T1000 (cell line): ENCODE data around the gene CSK.

Experiments used
- DNase-seq: peaks from one replicate; lab custom pipeline; 2025; ENCODE audit warnings: mixed read lengths; lab: John Stamatoyannopoulos, UW

The CSK gene

DNA sequence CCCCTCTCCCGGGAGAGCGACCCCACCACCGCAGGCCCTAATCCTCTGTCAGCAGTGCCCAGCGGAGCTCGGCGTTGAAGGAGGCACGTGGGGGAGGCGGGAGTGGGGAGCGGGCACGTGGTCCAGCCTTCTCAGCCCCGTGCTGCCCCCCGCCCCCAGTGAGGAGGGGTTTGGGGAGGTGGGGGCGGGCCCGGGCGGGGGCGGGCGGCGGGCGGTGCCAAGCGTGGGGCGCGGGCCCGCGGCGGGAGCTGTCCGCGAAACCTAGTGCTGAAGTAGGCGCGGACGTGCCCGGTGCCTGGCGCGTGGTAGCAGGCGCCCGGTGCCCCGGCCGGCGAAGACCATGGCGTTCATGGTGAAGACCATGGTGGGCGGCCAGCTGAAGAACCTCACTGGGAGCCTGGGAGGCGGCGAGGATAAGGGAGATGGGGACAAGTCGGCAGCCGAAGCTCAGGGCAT is 44.5 kb downstream of the CSK start, which contains the start of gene CPLX3:
CPLX3 (plus strand) TSS at position 264 of the 456 bp plus-strand sequence; CDS start at position 341, 77 bp downstream.
- DNase-seq: no peak

DNA sequence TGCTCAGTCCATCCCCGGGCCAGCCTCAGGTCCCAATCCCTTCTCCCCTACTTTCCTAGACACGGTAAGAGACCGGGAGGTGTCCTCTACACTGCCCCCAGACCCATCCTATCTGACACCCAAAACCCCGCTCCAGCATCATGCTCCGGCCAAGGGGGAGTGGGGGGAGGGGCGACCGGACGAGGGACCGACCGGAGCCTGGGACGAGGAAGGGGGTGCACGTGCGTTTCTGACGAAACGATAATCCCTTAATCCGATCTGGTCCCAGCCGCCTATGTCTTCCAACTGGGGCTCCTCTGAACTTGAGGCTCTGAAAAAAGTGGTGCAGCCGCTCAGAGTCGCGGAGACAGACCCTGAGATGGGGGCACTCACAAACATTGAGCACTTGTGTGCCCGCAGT is 45.0 kb downstream of the CSK start:
- no peak for DNase-seq

DNA sequence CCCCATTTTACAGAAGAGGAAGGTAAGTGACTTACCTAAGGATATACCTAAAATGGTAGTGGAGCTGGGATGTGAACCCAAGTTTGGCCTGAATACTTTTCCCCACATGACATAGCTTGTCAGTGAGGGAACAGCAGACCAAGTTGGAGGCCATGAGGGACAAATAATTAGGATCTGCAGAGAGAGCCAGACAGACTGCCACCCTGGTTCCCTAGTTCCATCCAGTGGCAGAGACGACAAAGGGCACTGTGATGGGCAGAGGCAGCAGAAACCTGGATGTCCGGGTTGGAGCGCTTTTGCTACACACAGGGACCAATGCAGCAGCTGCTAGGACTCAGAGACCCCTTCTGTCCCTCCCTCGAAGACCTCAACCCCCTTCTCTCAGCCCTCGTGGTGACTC is 45.7 kb downstream of the CSK start:
- DNase-seq: no peak

- DNase-seq: no peak
Measured at GRCh38 chr15:74828835-74829234, 47.0 kb downstream of the CSK start.

GRCh38 chr15:74829486-74829885 is 47.6 kb downstream of the CSK start:
- no peak for DNase-seq

GRCh38 chr15:74829991-74830390 is 48.1 kb downstream of the CSK start:
- no peak for DNase-seq

DNA sequence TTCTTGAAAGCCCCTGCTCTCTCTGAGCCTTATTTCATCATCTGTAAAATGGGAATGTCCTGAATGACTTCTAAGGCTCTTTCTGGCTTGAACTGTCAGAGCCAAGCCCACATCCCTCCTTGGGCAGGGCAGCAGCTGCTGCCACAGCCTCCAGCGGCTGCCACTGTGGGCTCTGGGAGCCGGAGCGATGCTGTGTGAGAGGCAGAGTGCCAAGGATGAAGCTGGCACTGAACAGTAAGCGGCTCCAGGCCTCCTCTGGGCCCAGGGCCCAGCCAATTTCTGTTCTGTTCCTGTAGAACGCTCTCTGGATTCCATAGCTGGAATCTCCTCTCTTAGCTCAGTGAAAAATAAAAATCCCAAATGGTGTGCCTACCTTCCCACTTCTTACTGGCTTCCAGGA is 49.0 kb downstream of the CSK start:
- DNase-seq: no peak

- no peak for DNase-seq
Measured at GRCh38 chr15:74831813-74832495, 50.1 kb downstream of the CSK start.

DNA sequence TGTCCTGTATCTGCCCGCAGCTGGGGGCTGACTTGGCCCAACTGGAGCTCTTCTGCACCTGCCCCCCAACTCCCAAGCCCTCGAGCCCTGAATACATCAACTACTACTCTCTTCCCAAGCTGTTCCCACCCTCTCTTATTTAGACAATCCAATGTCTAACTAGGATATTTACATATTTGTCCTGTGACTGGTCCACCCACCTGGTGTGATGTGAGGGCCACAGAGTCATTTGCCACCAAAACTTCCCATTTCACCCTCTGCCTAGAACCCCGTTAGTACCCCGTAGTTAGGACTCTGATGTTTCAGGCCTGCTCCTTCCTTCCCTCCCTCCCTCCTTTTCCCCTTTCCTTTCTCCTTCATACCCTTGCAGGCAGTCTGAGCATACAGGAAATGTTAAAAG is 50.9 kb downstream of the CSK start:
- no peak for DNase-seq

GRCh38 chr15:74833376-74834107 is 51.7 kb downstream of the CSK start:
- no peak for DNase-seq

- DNase-seq: peak; percentile 42
Measured at GRCh38 chr15:74835312-74835823, 53.5 kb downstream of the CSK start.

DNA sequence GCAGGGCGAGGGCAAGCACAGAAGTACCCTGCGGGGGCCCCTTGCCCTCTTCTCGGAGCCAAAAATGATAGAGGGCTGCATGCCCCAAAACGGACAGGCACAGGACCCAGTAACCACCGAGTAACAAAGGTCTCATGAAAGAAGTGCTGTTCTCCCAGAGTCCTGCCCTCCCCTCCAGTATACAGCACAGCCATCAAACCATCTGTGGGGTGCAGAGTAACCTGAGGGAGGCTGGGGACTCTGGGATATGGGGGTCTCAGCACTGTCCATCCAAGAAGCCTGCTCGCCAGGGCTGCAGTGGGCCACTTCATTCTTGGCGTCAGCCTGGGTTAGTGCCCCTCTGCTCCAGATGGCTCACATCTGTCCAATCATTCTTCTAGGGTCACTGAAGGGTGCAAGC is 55.0 kb downstream of the CSK start:
- DNase-seq: no peak

GRCh38 chr15:74837482-74838136 is 55.7 kb downstream of the CSK start:
- no peak for DNase-seq

GRCh38 chr15:74838137-74838516 is 56.2 kb downstream of the CSK start:
- DNase-seq: no peak

- DNase-seq: no peak
Measured at GRCh38 chr15:74838746-74839525, 57.1 kb downstream of the CSK start.

DNA sequence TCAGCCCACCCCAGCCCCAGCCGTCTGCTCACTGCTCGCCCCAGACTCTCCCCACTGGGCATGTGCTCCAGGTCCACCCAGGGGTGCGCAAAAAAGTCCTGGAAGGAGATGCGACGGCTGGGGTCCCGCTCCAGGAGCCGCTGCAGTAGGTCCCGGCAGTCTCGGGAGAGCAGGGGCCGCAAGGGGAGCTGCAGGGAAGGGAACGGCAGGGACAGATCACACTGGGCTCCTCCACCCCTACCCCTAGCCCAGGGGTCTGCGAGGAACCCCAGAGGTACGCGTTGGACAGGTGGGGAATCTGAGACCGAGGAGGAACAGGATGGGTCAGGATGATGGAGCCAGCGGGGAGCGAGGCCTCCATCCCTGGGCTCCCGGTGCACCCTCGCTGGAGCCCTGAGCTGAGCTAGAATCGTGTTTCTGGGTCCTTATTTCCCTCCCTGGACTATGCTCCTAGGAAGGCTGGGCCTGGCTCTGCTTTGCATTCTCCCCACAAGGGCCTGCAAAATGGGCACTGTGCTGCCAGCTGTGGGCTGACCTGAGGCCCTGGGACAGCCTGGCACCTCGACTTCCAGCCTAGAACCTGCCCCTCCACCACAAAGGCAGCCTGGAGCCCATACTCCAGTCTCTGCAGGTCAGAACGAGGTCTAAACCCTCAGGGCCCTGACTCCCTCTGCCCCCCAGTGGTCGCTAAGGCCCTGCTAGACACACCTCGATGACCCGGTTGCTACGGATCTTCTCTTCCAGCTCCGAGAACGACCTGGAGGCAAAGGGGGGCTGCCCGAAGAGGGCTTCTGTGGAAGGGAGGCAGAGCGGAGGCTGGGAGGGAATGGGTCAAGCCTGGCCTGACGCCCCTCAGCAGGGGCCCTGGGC is 57.9 kb downstream of the CSK start:
- DNase-seq: no peak

GRCh38 chr15:74840851-74841775 is 59.2 kb downstream of the CSK start:
- no peak for DNase-seq

DNA sequence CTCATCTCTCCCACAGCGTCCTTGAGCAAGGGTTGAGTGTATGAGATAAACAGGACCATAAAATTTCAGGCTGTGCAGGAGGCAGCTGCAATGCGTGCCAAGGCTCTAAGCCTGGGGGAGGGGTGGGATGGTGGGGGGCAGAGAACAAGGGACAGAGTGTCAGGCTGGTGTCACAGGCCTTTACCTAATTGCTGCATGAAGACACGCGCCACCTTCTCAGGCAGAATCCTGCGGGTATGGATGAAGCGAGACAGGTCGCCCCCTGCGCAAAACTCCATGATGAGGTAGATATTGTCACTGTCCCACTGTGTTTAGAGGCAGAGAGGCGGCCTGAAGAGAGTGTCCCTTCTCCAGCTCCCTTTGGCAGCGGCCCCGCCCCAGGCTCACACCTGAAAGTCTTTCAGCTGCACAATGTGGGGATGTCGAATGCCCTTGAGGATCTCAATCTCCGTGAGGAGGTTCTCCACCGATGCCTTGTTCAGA is 60.1 kb downstream of the CSK start:
- DNase-seq: no peak

GRCh38 chr15:74842581-74843444 is 60.9 kb downstream of the CSK start, which contains the start of gene ULK3:
TSS of gene ULK3 (minus strand) at chr15:74843156. CDS start at chr15:74843105, 51 bp downstream.
- DNase-seq: peak; percentile 86
